Loucy (cell line): Measurements from ENCODE around the gene RRAS.

Experiments
- CTCF ChIP-seq: fragments of 200-600 bp; sonication (generic); conservative IDR thresholded peaks from 2 replicates; pipeline ENCODE4 v1.5.1; 2014; ENCODE audit warnings: mild to moderate bottlenecking, antibody characterized with exemption, low read length
- EZH2phosphoT487 ChIP-seq: fragments of 200-600 bp; IDR thresholded peaks from 2 replicates; pipeline ENCODE4 v1.6.1; 2018; ENCODE audit warnings: antibody characterized with exemption, mild to moderate bottlenecking, moderate library complexity, borderline replicate concordance

GRCh38 chr19:49663224-49663623 lies 23.3 kb upstream of the RRAS start:
- TF ChIP-seq CTCF = no peak
- no peak for TF ChIP-seq EZH2phosphoT487
